ENCODE data around the gene SEC23B.

The SEC23B gene

GRCh38 chr20:18589941-18590674, 82.4 kb downstream of the SEC23B start:
- Histone ChIP-seq H3K4me1 (ENCODE audit: control insufficient read depth, low read depth, low read length) (peaks cover 27% of the 10 kb centered on the region), H3K27ac (ENCODE audit: low read length) (no peak overlapping the region), H3K27me3 (ENCODE audit: control insufficient read depth, insufficient read depth, low read length) (no peaks in the 10 kb centered on the region), H3K36me3 (ENCODE audit: control insufficient read depth, low read depth, low read length) (no peaks in the 10 kb centered on the region), H3K9me3 (ENCODE audit: control insufficient read depth, low read depth, low read length) (no peaks in the 10 kb centered on the region), H3K9ac (ENCODE audit: low read length) (no peak overlapping the region), H3K4me3 (ENCODE audit: low read length) (no peak overlapping the region)

- Histone ChIP-seq H3K9ac (ENCODE audit: low read length) (no peak overlapping the region), H3K27ac (ENCODE audit: low read length) (no peak overlapping the region), H3K4me3 (ENCODE audit: low read length) (no peak overlapping the region), H3K27me3 (ENCODE audit: control insufficient read depth, insufficient read depth, low read length) (no peaks in the 10 kb centered on the region), H3K9me3 (ENCODE audit: control insufficient read depth, low read depth, low read length) (no peaks in the 10 kb centered on the region), H3K36me3 (ENCODE audit: control insufficient read depth, low read depth, low read length) (no peaks in the 10 kb centered on the region), H3K4me1 (ENCODE audit: control insufficient read depth, low read depth, low read length) (peaks cover 8% of the 10 kb centered on the region)
Measured at GRCh38 chr20:18596270-18596669, 88.5 kb downstream of the SEC23B start.

- no peak overlapping the region for H3K27ac ChIP-seq (ENCODE audit: low read length)
- H3K27me3 ChIP-seq (ENCODE audit: control insufficient read depth, insufficient read depth, low read length) = no peaks in the 10 kb centered on the region
- H3K4me3 ChIP-seq (ENCODE audit: low read length) = no peak overlapping the region
- H3K9ac ChIP-seq (ENCODE audit: low read length) = no peak overlapping the region
- peaks cover 5% of the 10 kb centered on the region for H3K4me1 ChIP-seq (ENCODE audit: control insufficient read depth, low read depth, low read length)
- H3K36me3 ChIP-seq (ENCODE audit: control insufficient read depth, low read depth, low read length) = no peaks in the 10 kb centered on the region
- no peaks in the 10 kb centered on the region for H3K9me3 ChIP-seq (ENCODE audit: control insufficient read depth, low read depth, low read length)
Measured at GRCh38 chr20:18609741-18610140, 102.0 kb downstream of the SEC23B start.

Measured in iPS-18a (cell line).